K562 (cell line): ENCODE results near the gene MYRIP. TPM values are rescaled to one million over a fixed set of nuclear protein-coding genes. Genes with fewer than 3 reads are reported as not detected.

ENCODE experiments used
- ATAC-seq: fragments of 200-7000 bp; cut with Tn5 transposase; 3 replicates; pipeline ENCODE4 v1.9.1; 2020; ENCODE audit warnings: moderate library complexity
- BruUV-seq: library from RNA; stranded (reverse); fragments of 400-500 nt; replicated peaks from 2 replicates; lab custom pipeline; 2021; lab: Mats Ljungman, UMichigan
- CTCF ChIA-PET: fragments of 300-600 bp; formaldehyde crosslinking; extraction: SDS; loops from one replicate; lab custom pipeline; 2021; ENCODE audit warnings: low intra/inter-chr PET ratio; lab: Yijun Ruan, JAX
- POLR2A ChIA-PET: fragments of 300-600, 350-650 bp; sonication (Branson Sonifier 250); formaldehyde crosslinking; extraction: SDS; loops from one replicate; lab custom pipeline; 2021; ENCODE audit warnings: antibody characterized with exemption, inconsistent platforms; lab: Yijun Ruan, JAX
- DNase-seq, 4 experiments: peaks; one replicate each; pipeline versions ENCODE4 v3.0.0 to v3.0.0-alpha.2; 2011 to 2018; ENCODE audit warnings: low spot score in 3 of 4, mixed read lengths in 3 of 4; ENCODE audit errors: extremely low read depth in 1 of 4
- FAIRE-seq: peaks from 2 replicates; lab custom pipeline; 2011; peaks lifted over from hg19 to GRCh38; lab: Jason Lieb, UNC
- H2AFZ ChIP-seq: 2 replicates; pipeline ENCODE4 v1.6.0; 2011; ENCODE audit warnings: low read depth, low read length, control low read depth, inconsistent platforms
- H3K27ac ChIP-seq: fragments of 200-600 bp; 3 replicates; pipeline ENCODE4 v1.8.0; 2011; ENCODE audit warnings: low read depth, mild to moderate bottlenecking, control low read depth, inconsistent platforms, low read length, moderate library complexity, mixed read lengths; ENCODE audit errors: extremely low read depth
- H3K27me3 ChIP-seq, 2 experiments: fragments of 300-600 bp in 1 of 2; 2 replicates in 1 of 2; 3 replicates in 1 of 2; pipeline versions ENCODE4 v1.6.0 to v1.8.0; 2011; ENCODE audit warnings: inconsistent platforms in 2 of 2, low read length in 2 of 2, mild to moderate bottlenecking in 1 of 2, mixed read lengths in 1 of 2, moderate library complexity in 1 of 2; ENCODE audit not compliant: control insufficient read depth in 2 of 2, insufficient read depth in 2 of 2
- H3K36me3 ChIP-seq: fragments of 300-600 bp; 3 replicates; pipeline ENCODE4 v1.8.0; 2011; ENCODE audit warnings: mild to moderate bottlenecking, low read length, inconsistent platforms; ENCODE audit not compliant: control insufficient read depth, insufficient read depth
- H3K4me1 ChIP-seq, 2 experiments: fragments of 200-600 bp in 1 of 2; replicated peaks in 1 of 2; 2 replicates in 1 of 2; 3 replicates in 1 of 2; pipeline versions ENCODE4 v1.5.1 to v1.8.0; 2011; ENCODE audit warnings: inconsistent platforms in 2 of 2, low read length in 2 of 2, mild to moderate bottlenecking in 1 of 2, mixed read lengths in 1 of 2, moderate library complexity in 1 of 2; ENCODE audit not compliant: control insufficient read depth in 2 of 2, insufficient read depth in 2 of 2
- H3K4me2 ChIP-seq: 2 replicates; pipeline ENCODE4 v1.6.1; 2011; ENCODE audit warnings: low read length, control low read depth, inconsistent platforms, mixed read lengths; ENCODE audit not compliant: insufficient read depth
- H3K4me3 ChIP-seq: fragments of 200-600 bp; sonication (generic), shearing (Covaris generic); 2 replicates; pipeline ENCODE4 v1.5.1; 2016; ENCODE audit warnings: control low read depth, inconsistent platforms
- H3K79me2 ChIP-seq: fragments of 200-600 bp; 3 replicates; pipeline ENCODE4 v1.8.0; 2011; ENCODE audit warnings: low read length, inconsistent platforms; ENCODE audit not compliant: control insufficient read depth, insufficient read depth
- H3K9ac ChIP-seq, 2 experiments: 2 replicates each; pipeline versions ENCODE4 v1.6.0 to v1.6.1; 2011; ENCODE audit warnings: low read depth in 2 of 2, low read length in 2 of 2, control low read depth in 1 of 2, inconsistent platforms in 1 of 2, mild to moderate bottlenecking in 1 of 2, mixed read lengths in 1 of 2; ENCODE audit not compliant: insufficient read depth in 1 of 2
- H3K9me1 ChIP-seq: one replicate; pipeline ENCODE4 v1.6.0; 2011; ENCODE audit warnings: inconsistent platforms, mild to moderate bottlenecking, low read length, moderate library complexity; ENCODE audit not compliant: control insufficient read depth, insufficient read depth
- H3K9me3 ChIP-seq: replicated peaks from 2 replicates; pipeline ENCODE4 v1.5.1; 2011; ENCODE audit warnings: low read depth, low read length, inconsistent platforms; ENCODE audit not compliant: control insufficient read depth, insufficient read depth
- H4K20me1 ChIP-seq: replicated peaks from 2 replicates; pipeline ENCODE4 v1.6.1; 2011; ENCODE audit warnings: low read length, inconsistent platforms, mixed read lengths; ENCODE audit not compliant: control insufficient read depth, insufficient read depth
- MYBL2 ChIP-seq, 2 experiments: fragments of 450-650 bp in 1 of 2; sonication (generic) in 1 of 2; formaldehyde crosslinking in 1 of 2; IDR thresholded peaks; 2 replicates each; pipeline versions ENCODE4 v1.6.1 to v1.8.1; 2017 to 2022; ENCODE audit warnings: borderline replicate concordance in 1 of 2, inconsistent platforms in 1 of 2, low read depth in 1 of 2, mild to moderate bottlenecking in 1 of 2, missing genetic modification reagents in 1 of 2, moderate library complexity in 1 of 2
- ZNF316 ChIP-seq: fragments of 450-650 bp; IDR thresholded peaks from 2 replicates; pipeline ENCODE4 v1.6.1; 2016
- WGBS: fragments of 100-300 bp; shearing (Covaris generic); methylation state at CpG from one replicate; pipeline ENCODE4 v1.1.6; 2016; ENCODE audit warnings: low coverage, mixed read lengths; ENCODE audit not compliant: insufficient coverage; ENCODE audit errors: missing lambda C conversion rate; 5-methylcytosine and 5-hydroxymethylcytosine counted together
- in situ Hi-C: fragments of 300-500 bp; cut with MboI; formaldehyde crosslinking; loops from 4 replicates; pipeline ENCODE4 v1.15.0; 2018; ENCODE audit warnings: inconsistent platforms, mixed read lengths
- intact Hi-C: fragments of 100-400 bp; cut with micrococcal nuclease; formaldehyde crosslinking; loops from 2 replicates; pipeline ENCODE4 v1.14.2; 2022
- polyA plus RNA-seq, 8 experiments: library from polyadenylated mRNA; depleted of rRNA in 4 of 8; stranded (reverse) in 5 of 8; unstranded in 3 of 8; fragments of >200 nt; fragmentation: Nextera tagmentation in 2 of 8; fragmentation: Illumina TruSeq in 1 of 8; extraction: Ambion mirVana in 2 of 8; extraction: Trizol in 1 of 8; gene quantifications; 2 replicates each; pipeline versions ENCODE4 v1.2.1 to v1.2.3, GENCODE V29; 2011 to 2014; ENCODE audit warnings: inconsistent platforms in 1 of 8, missing spikeins in 1 of 8
- total RNA-seq, 7 experiments: library from RNA; depleted of rRNA in 6 of 7; stranded (reverse); fragments of >200 nt in 6 of 7; fragmentation: Illumina TruSeq in 2 of 7; extraction: Trizol in 2 of 7; gene quantifications; 2 replicates each; pipeline versions ENCODE4 v1.2.1 to v1.2.3, GENCODE V29; 2011 to 2021; ENCODE audit warnings: low replicate concordance in 1 of 7
- TF ChIP-seq, protein P1 (sequence below): fragments of 450-650 bp; formaldehyde crosslinking; IDR thresholded peaks from 2 replicates; pipeline ENCODE4 v1.4.0; 2020; ENCODE audit warnings: mild to moderate bottlenecking, moderate library complexity

The MYRIP gene
- total and polyA plus RNA-seq, 9 of the 15 experiments (the other 6 are each of a cell fraction or from before 2014, with no cell fraction given): 0.03 to 0.12 TPM; not detected in 7

DNA sequence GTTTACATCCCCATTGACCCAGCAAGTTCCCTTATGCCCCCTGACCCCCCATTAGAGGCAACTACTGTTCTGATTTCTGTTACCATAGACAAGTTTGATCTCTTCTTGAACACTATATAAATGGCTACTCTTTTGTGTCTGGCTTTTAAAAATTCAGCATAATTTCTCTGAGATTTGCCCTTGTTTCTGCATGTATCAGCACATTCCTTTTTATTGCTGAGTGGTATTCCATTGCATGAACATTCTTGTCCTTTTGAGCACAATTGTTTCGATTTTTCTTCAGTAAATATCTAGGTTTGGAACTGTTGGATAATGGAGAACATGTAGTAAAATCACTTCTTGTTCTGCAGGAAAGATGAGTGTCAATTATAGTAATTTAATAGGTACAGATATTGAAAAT lies 49.1 kb upstream of the MYRIP start:
- TF ChIP-seq MYBL2 (IDR thresholded peaks at IDR 0.05; ENCODE audit: low read depth) (no peak), MYBL2 (CRISPR knock-in tag; IDR thresholded peaks at IDR 0.05; ENCODE audit: borderline replicate concordance) (no peak), ZNF316 (0 out of 2 replicates have a peak, but pooled peaks have one; percentile 31)
- TF ChIP-seq, protein P1, sequence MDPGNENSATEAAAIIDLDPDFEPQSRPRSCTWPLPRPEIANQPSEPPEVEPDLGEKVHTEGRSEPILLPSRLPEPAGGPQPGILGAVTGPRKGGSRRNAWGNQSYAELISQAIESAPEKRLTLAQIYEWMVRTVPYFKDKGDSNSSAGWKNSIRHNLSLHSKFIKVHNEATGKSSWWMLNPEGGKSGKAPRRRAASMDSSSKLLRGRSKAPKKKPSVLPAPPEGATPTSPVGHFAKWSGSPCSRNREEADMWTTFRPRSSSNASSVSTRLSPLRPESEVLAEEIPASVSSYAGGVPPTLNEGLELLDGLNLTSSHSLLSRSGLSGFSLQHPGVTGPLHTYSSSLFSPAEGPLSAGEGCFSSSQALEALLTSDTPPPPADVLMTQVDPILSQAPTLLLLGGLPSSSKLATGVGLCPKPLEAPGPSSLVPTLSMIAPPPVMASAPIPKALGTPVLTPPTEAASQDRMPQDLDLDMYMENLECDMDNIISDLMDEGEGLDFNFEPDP (CRISPR knock-in tag): no peak
- no peaks in the 10 kb centered on the region for H3K9me1 ChIP-seq
- H3K4me3 ChIP-seq: no peak overlapping the region
- no peak overlapping the region for H3K9ac ChIP-seq
- H2AFZ ChIP-seq: no peak overlapping the region
- no peaks in the 10 kb centered on the region for H3K9me3 ChIP-seq
- no peak for DNase-seq
- WGBS: 0% methylated on average over 1 of the region's 1 CpG
- BruUV-seq: no TSS peak
- no peak overlapping the region for H3K27ac ChIP-seq
- FAIRE-seq: no peak
- CTCF ChIA-PET: no interaction called here
- POLR2A ChIA-PET: interaction anchor here (1.3 kb wide), 1 partner anchor 21 kb away, joined by 3 read pairs; no protein-coding TSS in a partner anchor
- in situ Hi-C loops (no loop called here), intact Hi-C loops (no loop called here)
- H3K79me2 ChIP-seq: no peaks in the 10 kb centered on the region
- no peak for ATAC-seq
- no peak overlapping the region for H3K4me2 ChIP-seq
- H3K27me3 ChIP-seq: no peaks in the 10 kb centered on the region
- H3K36me3 ChIP-seq: no peaks in the 10 kb centered on the region
- no peaks in the 10 kb centered on the region for H3K4me1 ChIP-seq
- no peaks in the 10 kb centered on the region for H4K20me1 ChIP-seq
